HTR-8/SVneo (cell line): ENCODE results near the gene C6orf89.
"Not testable (repeated sequence)": the region's sequence is repeated elsewhere in the genome, so short reads cannot be mapped to it uniquely, and the experiment has no call there.

ENCODE experiments used
- DNase-seq: peaks from one replicate; pipeline ENCODE4 v3.0.0; 2011; ENCODE audit warnings: low spot score, mixed read lengths; ENCODE audit not compliant: insufficient read length
- FAIRE-seq: peaks from 2 replicates; lab custom pipeline; 2011; peaks lifted over from hg19 to GRCh38; lab: Jason Lieb, UNC

C6orf89 gene

GRCh38 chr6:36916126-36916525, 30.4 kb downstream of the C6orf89 start:
- DNase-seq (no peak), FAIRE-seq (no peak)

GRCh38 chr6:36917541-36918193, 31.9 kb downstream of the C6orf89 start:
- FAIRE-seq = no peak
- DNase-seq = no peak

GRCh38 chr6:36920049-36920448, 34.3 kb downstream of the C6orf89 start:
- no peak for FAIRE-seq

DNA sequence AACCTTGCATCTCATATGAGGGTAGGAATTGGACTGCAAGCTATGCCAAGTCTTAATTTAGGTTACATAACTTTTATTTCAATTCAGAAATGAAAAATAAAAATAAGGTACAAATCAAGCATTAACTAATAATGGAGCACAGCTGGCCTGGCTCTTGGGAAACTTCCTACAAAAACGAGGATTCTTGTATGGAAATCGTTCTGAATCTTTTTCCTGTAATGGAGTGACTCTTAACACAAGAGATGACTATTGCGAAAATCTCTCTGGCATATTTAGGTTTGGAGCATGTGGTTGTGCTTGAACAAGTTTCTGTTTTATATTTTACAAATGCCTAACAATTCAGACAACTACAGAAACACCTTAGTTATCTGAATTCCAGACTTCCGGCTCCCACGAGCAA, 34.8 kb downstream of the C6orf89 start:
- no peak for DNase-seq
- no peak for FAIRE-seq

More at GRCh38 chr6:36920049-36920448, 34.3 kb downstream of the C6orf89 start:
- no peak for DNase-seq

- FAIRE-seq = no peak
- no peak for DNase-seq
These were observed 38.4 kb downstream of the C6orf89 start for GRCh38 chr6:36924131-36924530.

DNA sequence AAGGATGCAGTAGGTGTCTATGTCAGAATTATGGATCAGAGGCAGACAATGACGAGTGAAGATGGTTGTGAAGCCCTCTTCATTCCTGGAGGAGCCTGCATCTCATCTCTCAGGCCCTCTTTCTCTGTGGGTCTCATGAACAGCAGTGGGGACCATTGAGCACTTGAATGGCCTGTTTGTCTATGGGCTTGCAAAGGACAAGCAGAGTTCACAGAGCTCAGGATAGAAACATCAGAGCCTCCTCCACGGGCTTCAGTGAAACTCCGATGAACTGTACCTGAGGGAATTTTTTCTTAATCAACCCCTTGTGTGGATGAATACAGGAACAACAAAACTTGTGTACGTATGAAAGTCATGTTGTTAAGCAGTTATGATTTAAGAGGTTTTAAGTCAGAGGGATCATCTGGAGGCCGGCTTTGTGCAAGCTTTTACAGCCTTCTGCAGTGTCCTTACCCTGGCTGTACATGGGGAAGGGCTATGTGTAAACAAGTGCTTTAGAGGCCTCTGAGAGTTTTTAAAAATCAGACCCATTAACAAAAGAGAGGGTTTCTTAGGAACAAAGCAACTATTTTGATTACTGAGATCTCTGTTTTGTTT, 39.1 kb downstream of the C6orf89 start:
- DNase-seq (no peak), FAIRE-seq (no peak)

- no peak for DNase-seq
- no peak for FAIRE-seq
These were observed 40.1 kb downstream of the C6orf89 start for GRCh38 chr6:36925809-36926208.

GRCh38 chr6:36926708-36927513, 41.2 kb downstream of the C6orf89 start:
- FAIRE-seq = no peak

GRCh38 chr6:36927691-36928546, 42.2 kb downstream of the C6orf89 start:
- DNase-seq (no peak), FAIRE-seq (no peak)

More at GRCh38 chr6:36926708-36927513, 41.2 kb downstream of the C6orf89 start:
- DNase-seq = no peak

DNA sequence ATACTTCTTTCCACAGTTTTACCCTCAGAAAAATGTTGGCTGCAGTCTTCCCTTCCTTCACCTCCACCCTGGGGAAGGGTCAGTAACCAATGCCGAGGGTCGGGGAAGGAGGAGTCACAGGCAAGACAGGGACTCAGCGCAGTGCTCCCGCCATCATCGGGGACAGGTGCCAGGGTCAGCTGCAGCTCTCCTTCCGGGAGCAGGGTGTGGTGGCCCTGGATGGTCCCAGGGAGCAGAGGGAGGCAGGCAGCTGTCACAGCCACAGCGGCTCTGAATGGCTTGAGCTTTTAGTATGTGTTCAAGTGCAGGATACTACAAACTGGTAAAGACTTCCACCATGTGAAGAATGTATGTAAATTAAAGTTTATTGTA, 42.8 kb downstream of the C6orf89 start:
- DNase-seq = no peak
- FAIRE-seq = no peak

- no peak for FAIRE-seq
- DNase-seq = no peak
These were observed 43.4 kb downstream of the C6orf89 start for GRCh38 chr6:36929152-36929551.

- FAIRE-seq = no peak
These were observed 43.9 kb downstream of the C6orf89 start for GRCh38 chr6:36929607-36930006.

DNA sequence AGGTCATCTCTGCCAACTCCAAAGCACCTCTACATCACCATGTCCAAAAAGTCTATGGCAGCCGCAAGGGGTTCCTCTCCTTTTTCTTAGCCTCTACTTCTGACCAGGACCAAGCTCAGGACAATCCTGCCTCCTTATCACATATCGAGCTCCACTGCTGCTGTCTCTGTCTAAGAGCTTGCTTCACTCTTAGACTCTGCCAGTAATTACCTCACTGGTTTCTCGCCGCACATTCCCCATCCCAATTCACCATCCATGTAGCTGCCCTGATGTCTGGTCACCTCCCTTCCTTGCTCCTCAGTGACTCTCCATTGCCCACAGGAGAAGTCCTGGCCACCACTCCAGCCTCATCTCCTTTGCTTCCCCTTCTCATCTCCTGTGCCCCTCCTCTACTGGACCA, 44.7 kb downstream of the C6orf89 start:
- DNase-seq = no peak
- no peak for FAIRE-seq

More at GRCh38 chr6:36929607-36930006, 43.9 kb downstream of the C6orf89 start:
- peak; percentile 47 for DNase-seq

DNA sequence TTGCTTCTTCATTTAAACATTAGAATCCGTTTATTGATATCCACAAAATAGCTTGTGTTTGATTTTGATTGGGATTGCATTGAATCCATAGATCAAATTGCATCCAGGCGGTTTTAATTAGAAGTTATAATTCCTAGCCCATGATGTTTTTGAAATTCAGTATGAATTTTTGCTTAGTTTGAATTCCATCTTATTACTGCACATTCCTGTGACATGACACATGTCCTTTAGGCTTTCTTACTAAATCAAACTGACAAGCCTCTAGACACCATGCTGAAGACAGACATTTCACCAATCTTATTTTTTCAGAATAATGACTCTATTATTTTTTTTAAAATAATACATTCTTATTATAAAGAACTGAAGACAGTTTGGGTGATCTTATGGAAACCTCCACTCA, 47.4 kb downstream of the C6orf89 start:
- DNase-seq = peak; percentile 73
- no peak for FAIRE-seq

DNA sequence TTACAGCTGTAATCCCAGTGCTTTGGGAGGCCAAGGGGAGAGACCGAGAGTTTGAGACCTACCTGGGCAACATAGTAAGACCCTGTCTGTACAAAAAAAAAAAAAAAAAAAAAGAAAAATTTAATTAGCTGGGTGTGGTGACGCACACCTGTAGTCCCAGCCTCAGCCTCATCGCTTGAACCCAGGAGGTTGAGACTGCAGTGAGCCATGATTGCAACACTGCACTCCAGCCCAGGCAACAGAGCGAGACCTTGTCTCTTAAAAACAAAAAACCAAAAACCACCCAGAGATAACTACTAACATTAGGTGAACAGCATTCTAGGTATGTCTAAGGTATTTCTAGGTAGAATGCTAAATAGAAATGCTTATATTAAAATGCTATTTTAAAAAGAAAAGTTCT, 47.8 kb downstream of the C6orf89 start:
- DNase-seq = no peak

GRCh38 chr6:36934901-36935300, 49.1 kb downstream of the C6orf89 start:
- FAIRE-seq = no peak
- DNase-seq = no peak

More for the DNA sequence above, 47.8 kb downstream of the C6orf89 start:
- FAIRE-seq = no peak

- no peak for DNase-seq
- no peak for FAIRE-seq
These were observed 51.1 kb downstream of the C6orf89 start for GRCh38 chr6:36936824-36937223.

DNA sequence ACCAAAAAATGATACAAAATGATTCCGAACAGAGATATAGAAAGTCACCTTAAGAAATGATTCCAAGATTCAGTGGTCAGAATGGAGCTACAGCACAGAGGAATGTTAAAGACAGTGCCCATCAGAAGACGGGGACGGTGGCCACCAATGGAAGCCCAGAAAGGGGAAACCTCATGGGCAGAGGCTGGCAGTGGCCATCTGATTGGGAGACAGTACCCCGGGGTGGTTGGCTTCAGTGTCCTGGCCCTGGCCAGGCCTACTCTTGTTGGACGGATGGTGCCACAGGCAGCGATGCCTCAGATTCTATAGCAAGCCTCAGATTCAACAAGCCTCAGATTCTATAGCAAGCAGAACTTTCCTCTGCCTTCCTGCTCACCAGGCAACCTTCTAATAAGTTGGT, 52.1 kb downstream of the C6orf89 start:
- DNase-seq (no peak), FAIRE-seq (no peak)

- DNase-seq (peak; percentile 96), FAIRE-seq (peak; percentile 89)
These were observed 52.8 kb downstream of the C6orf89 start for GRCh38 chr6:36938536-36938935.

- not testable (repeated sequence) for FAIRE-seq
These were observed 53.3 kb downstream of the C6orf89 start for GRCh38 chr6:36939005-36939404.

More at GRCh38 chr6:36939005-36939404, 53.3 kb downstream of the C6orf89 start:
- DNase-seq = not testable (repeated sequence)
